Transverse colon (tissue), 4 donors: ENCODE measurements around the gene EFNA1.

Source experiments
- POLR2A ChIP-seq: fragments of 450-650 bp; IDR thresholded peaks from one replicate; pipeline ENCODE4 v1.6.1; 2016; ENCODE audit warnings: antibody characterized with exemption, mild to moderate bottlenecking, moderate library complexity
- POLR2AphosphoS5 ChIP-seq, 3 donors: sonication (generic); formaldehyde crosslinking; IDR thresholded peaks; one replicate each; pipeline ENCODE4 v1.6.1; 2016; ENCODE audit warnings: antibody characterized with exemption in 3 of 3
- TF ChIP-seq, protein P1 (sequence below), 5 experiments: fragments of 200-600 bp in 3 of 5; fragments of 450-650 bp in 2 of 5; sonication (generic) in 3 of 5; IDR thresholded peaks; 1 replicate in 2 of 5; 2 replicates in 3 of 5; pipeline ENCODE4 v1.5.1; 2016 to 2017; ENCODE audit warnings: antibody characterized with exemption in 5 of 5, inconsistent platforms in 3 of 5, mild to moderate bottlenecking in 2 of 5, moderate library complexity in 1 of 5

DNA sequence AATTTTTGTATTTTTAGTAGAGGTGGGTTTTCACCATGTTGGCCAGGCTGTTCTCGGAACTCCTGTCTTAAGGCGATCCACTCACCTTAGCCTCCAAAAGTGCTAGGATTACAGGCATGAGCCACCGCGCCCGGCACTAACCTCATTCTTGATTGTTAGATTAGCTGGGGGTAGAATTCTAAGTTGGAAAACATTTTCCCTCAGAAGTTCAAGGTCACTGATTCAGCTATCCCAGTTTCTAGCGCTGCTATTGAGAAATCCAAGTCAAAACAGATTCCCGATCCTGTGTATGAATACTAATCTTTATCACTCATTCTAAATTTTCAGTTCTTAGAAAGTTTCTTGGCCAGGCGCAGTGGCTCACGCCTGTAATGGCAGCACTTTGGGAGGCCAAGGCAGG, 24.4 kb upstream of the EFNA1 start:
- TF ChIP-seq, protein P1, sequence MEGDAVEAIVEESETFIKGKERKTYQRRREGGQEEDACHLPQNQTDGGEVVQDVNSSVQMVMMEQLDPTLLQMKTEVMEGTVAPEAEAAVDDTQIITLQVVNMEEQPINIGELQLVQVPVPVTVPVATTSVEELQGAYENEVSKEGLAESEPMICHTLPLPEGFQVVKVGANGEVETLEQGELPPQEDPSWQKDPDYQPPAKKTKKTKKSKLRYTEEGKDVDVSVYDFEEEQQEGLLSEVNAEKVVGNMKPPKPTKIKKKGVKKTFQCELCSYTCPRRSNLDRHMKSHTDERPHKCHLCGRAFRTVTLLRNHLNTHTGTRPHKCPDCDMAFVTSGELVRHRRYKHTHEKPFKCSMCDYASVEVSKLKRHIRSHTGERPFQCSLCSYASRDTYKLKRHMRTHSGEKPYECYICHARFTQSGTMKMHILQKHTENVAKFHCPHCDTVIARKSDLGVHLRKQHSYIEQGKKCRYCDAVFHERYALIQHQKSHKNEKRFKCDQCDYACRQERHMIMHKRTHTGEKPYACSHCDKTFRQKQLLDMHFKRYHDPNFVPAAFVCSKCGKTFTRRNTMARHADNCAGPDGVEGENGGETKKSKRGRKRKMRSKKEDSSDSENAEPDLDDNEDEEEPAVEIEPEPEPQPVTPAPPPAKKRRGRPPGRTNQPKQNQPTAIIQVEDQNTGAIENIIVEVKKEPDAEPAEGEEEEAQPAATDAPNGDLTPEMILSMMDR (IDR thresholded peaks at IDR 0.05) = no peak
- TF ChIP-seq POLR2A = no peak
- TF ChIP-seq POLR2AphosphoS5 (IDR thresholded peaks at IDR 0.05) = no peak
